Upper lobe of right lung (tissue), 1 donor: Measurements from ENCODE around the gene USP30. TPM values are rescaled to one million over a fixed set of nuclear protein-coding genes. Genes with fewer than 3 reads are reported as not detected.

Source experiments
- ATAC-seq: fragments of 200-7000 bp; cut with Tn5 transposase; one replicate; pipeline ENCODE4 v1.9.1; 2020; ENCODE audit warnings: mild to moderate bottlenecking, moderate library complexity
- DNase-seq: peaks from one replicate; pipeline ENCODE4 v3.0.0-alpha.2; 2020
- H3K27ac ChIP-seq: fragments of 200-600 bp; one replicate; pipeline ENCODE4 v1.8.0; 2022
- H3K27me3 ChIP-seq: fragments of 200-600 bp; one replicate; pipeline ENCODE4 v1.8.0; 2022; ENCODE audit warnings: mild to moderate bottlenecking
- H3K36me3 ChIP-seq: fragments of 200-600 bp; one replicate; pipeline ENCODE4 v1.8.0; 2022
- H3K4me1 ChIP-seq: fragments of 200-600 bp; one replicate; pipeline ENCODE4 v1.8.0; 2022
- H3K4me3 ChIP-seq: fragments of 200-600 bp; one replicate; pipeline ENCODE4 v1.8.0; 2022; ENCODE audit warnings: mild to moderate bottlenecking
- H3K9me3 ChIP-seq: fragments of 200-600 bp; one replicate; pipeline ENCODE4 v1.8.0; 2022
- intact Hi-C: fragments of 100-400 bp; cut with DNase I; formaldehyde crosslinking; loops from one replicate; pipeline ENCODE4 v1.11.0; 2022
- total RNA-seq: library from RNA; stranded (reverse); fragmentation: NEBNext Ultra II Directional; extraction: Animal tissue kit (Norgen Biotek cat#: 25700); gene quantifications from one replicate; pipeline ENCODE4 v1.2.1, GENCODE V29; 2021
- TF ChIP-seq, protein P1 (sequence below): fragments of 200-600 bp; IDR thresholded peaks from one replicate; pipeline ENCODE4 v1.8.0; 2022; ENCODE audit warnings: antibody characterized with exemption
- donor health status: DM: no; HTN: yes; CAD: no; lungs with severe emphysema.

USP30 gene
- total RNA-seq, 1 donor from 2014 or later, result 13.6 TPM

DNA sequence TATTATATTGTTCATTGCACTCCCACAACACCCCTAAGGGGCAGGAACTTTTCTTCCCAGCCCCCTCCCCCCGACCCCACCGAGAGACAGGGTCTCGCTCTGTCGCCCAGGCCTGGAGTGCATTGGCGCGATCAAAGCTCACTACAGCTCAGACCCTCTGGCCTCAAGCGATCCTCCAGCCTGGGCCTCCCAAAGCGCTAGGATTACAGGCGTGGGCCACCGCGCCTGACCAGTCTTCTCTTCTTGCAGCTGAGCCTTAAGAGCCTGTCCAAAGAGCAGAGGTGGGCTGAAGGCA lies 44.7 kb downstream of the USP30 start:
- TF ChIP-seq, protein P1, sequence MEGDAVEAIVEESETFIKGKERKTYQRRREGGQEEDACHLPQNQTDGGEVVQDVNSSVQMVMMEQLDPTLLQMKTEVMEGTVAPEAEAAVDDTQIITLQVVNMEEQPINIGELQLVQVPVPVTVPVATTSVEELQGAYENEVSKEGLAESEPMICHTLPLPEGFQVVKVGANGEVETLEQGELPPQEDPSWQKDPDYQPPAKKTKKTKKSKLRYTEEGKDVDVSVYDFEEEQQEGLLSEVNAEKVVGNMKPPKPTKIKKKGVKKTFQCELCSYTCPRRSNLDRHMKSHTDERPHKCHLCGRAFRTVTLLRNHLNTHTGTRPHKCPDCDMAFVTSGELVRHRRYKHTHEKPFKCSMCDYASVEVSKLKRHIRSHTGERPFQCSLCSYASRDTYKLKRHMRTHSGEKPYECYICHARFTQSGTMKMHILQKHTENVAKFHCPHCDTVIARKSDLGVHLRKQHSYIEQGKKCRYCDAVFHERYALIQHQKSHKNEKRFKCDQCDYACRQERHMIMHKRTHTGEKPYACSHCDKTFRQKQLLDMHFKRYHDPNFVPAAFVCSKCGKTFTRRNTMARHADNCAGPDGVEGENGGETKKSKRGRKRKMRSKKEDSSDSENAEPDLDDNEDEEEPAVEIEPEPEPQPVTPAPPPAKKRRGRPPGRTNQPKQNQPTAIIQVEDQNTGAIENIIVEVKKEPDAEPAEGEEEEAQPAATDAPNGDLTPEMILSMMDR, result no peak
- H3K4me3 ChIP-seq, result no peak overlapping the region
- intact Hi-C loops, result no loop called here

DNA sequence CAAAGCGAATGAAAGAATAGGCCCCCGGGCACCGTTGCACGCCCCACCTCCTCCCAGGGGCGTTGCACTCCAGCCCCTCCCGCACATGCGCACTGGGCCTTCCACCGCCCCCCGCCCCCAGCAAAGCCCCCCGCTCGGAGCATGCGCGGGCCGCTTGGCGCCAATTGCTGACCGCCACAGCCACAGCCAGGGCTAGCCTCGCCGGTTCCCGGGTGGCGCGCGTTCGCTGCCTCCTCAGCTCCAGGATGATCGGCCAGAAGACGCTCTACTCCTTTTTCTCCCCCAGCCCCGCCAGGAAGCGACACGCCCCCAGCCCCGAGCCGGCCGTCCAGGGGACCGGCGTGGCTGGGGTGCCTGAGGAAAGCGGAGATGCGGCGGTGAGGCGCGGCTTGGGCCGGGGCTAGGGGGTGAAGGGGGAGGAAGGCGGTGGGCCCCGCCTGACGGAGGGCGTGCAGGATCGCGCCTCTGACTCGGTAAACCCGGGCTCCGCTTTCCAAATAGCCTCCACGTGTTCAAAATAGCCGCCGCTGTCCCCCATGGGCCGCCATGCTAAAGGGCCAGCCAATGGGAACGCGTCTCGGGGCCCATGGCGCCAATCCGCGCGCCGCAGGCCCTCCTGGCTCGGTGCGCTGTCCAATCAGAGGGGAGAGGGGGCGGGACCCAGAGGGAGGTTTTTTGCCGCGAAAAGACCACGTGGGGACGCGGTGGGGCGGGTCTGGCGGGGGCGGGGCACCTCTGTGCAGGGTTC lies 45.2 kb downstream of the USP30 start, which contains the start of gene UNG:
Gene UNG (plus strand): TSS at position 163 of the 748 bp plus-strand sequence. CDS start 83 bp downstream, at position 246.
- H3K4me1 ChIP-seq, result peaks cover 21% of the 10 kb centered on the region
- H3K27ac ChIP-seq, result peak within 1 kb of the TSS; percentile 78
- DNase-seq (peak; percentile 98), ATAC-seq (peak; percentile 96)
- intact Hi-C loops, result no loop called here
- peak within 1 kb of the TSS; percentile 70 for H3K4me3 ChIP-seq
- TF ChIP-seq, protein P1, result no peak
- H3K27me3 ChIP-seq, result no peaks in the 10 kb centered on the region
- peaks cover 12% of the 10 kb centered on the region for H3K36me3 ChIP-seq
- H3K9me3 ChIP-seq, result no peaks in the 10 kb centered on the region

More for the DNA sequence above, 44.7 kb downstream of the USP30 start:
- peaks cover 6% of the 10 kb centered on the region for H3K36me3 ChIP-seq
- no peaks in the 10 kb centered on the region for H3K9me3 ChIP-seq
- peaks cover 26% of the 10 kb centered on the region for H3K4me1 ChIP-seq
- DNase-seq, result no peak
- H3K27ac ChIP-seq, result no peak overlapping the region
- no peak for ATAC-seq
- no peaks in the 10 kb centered on the region for H3K27me3 ChIP-seq

DNA sequence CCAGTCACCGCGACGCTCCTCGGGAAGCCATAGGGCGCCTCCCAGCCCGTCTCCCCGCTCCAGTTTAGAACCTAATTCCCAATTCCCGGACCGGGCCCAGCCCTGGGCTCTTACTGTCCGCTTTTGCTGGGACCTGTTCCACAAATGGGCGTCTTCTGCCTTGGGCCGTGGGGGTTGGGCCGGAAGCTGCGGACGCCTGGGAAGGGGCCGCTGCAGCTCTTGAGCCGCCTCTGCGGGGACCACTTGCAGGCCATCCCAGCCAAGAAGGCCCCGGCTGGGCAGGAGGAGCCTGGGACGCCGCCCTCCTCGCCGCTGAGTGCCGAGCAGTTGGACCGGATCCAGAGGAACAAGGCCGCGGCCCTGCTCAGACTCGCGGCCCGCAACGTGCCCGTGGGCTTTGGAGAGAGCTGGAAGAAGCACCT lies 45.8 kb downstream of the USP30 start:
- Histone ChIP-seq H3K36me3 (peaks cover 17% of the 10 kb centered on the region), H3K4me1 (peaks cover 17% of the 10 kb centered on the region), H3K27me3 (no peaks in the 10 kb centered on the region), H3K9me3 (no peaks in the 10 kb centered on the region), H3K4me3 (peak overlapping the region; percentile 70), H3K27ac (peak overlapping the region; percentile 78)
- intact Hi-C loops, result no loop called here
- ATAC-seq, result peak; percentile 64
- TF ChIP-seq, protein P1, result no peak
- peak; percentile 89 for DNase-seq

DNA sequence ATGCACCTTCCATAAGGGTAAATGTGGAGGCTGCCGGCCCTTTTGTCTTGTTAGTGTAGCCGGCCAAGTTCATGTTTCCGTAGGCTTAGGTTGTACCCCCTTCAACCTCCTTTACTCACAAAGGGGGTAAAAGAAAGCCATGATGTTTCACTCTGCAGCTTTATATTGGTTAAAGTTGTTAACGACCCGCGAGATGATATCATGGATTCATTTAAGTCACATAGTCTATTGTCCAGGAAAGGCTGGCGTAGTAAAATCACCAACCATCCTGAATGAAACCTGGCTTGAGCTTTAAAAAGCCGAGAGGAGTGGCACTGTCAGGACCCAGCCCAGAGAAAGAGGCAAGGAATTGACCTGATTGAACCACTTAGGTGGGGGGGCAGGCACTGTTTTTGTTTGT lies 46.3 kb downstream of the USP30 start:
- ATAC-seq (no peak), DNase-seq (no peak)
- H3K27me3 ChIP-seq, result no peaks in the 10 kb centered on the region
- peaks cover 17% of the 10 kb centered on the region for H3K4me1 ChIP-seq
- TF ChIP-seq, protein P1, result no peak
- H3K4me3 ChIP-seq, result peak overlapping the region; percentile 70
- H3K36me3 ChIP-seq, result peaks cover 22% of the 10 kb centered on the region
- no peaks in the 10 kb centered on the region for H3K9me3 ChIP-seq
- intact Hi-C loops, result no loop called here
- H3K27ac ChIP-seq, result peak overlapping the region; percentile 78

DNA sequence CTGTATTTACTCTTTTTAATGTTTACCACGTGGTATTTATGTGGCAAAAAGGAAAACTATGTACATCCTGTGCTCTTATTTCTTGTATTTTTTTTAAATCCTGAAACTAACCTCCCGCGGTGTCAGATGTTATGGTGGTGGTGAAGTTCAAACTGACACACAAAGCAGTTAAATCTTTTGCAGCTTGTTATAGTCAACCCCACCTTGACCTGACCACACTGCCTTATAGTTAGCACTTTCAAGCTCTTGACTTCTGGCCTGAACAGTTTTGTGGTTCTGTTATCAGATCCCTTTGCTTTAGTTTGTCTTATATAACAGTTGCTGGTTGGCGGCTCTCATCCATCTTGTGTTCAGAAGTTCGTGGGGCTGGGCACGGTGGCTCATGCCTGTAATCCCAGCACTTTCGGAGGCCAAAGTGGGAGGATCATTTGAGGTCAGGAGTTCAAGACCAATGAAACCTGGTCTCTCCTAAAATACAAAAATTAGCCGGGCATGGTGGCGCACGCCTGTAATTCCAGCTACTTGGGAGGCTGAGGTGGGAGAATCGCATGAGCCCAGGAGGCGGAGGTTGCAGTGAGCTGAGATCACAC lies 47.1 kb downstream of the USP30 start:
- no peak for DNase-seq
- Histone ChIP-seq H3K36me3 (peaks cover 31% of the 10 kb centered on the region), H3K4me1 (peaks cover 17% of the 10 kb centered on the region), H3K27me3 (no peaks in the 10 kb centered on the region), H3K9me3 (no peaks in the 10 kb centered on the region), H3K27ac (peak overlapping the region; percentile 37), H3K4me3 (peak overlapping the region; percentile 70)
- intact Hi-C loops, result no loop called here
- TF ChIP-seq, protein P1, result no peak
- ATAC-seq, result no peak
